Progenitor cell of endocrine pancreas (in vitro differentiated cells): ENCODE measurements around the gene PHACTR1. TPM values are rescaled to one million over a fixed set of nuclear protein-coding genes. Genes with fewer than 3 reads are reported as not detected.

Experiments used
- DNase-seq: peaks from one replicate; pipeline ENCODE4 v3.0.0; 2021; ENCODE audit warnings: low spot score; ENCODE audit not compliant: unreplicated experiment
- H3K27ac Mint-ChIP-seq: 2 replicates; pipeline ENCODE4 v1.8.0; 2021; ENCODE audit warnings: mild to moderate bottlenecking, moderate library complexity, mixed read lengths
- H3K27me3 Mint-ChIP-seq: 2 replicates; pipeline ENCODE4 v1.8.0; 2021; ENCODE audit warnings: mixed read lengths
- H3K36me3 Mint-ChIP-seq: 2 replicates; pipeline ENCODE4 v1.8.0; 2022; ENCODE audit warnings: mixed read lengths; ENCODE audit not compliant: insufficient read depth
- H3K4me1 Mint-ChIP-seq: 2 replicates; pipeline ENCODE4 v1.8.0; 2021; ENCODE audit warnings: low read depth, mixed read lengths
- H3K4me3 Mint-ChIP-seq: 2 replicates; pipeline ENCODE4 v1.8.0; 2021; ENCODE audit warnings: low read depth, mild to moderate bottlenecking, moderate library complexity, mixed read lengths
- H3K9me3 Mint-ChIP-seq: 2 replicates; pipeline ENCODE4 v1.8.0; 2021; ENCODE audit warnings: low read depth, mixed read lengths
- CTCF ChIP-seq: fragments of 200-600 bp; sonication (generic); IDR thresholded peaks from one replicate; pipeline ENCODE4 v1.5.0; 2021; ENCODE audit warnings: antibody characterized with exemption, mild to moderate bottlenecking; ENCODE audit not compliant: unreplicated experiment
- total RNA-seq: library from RNA; stranded (reverse); gene quantifications from 2 replicates; pipeline ENCODE4 v1.2.1, GENCODE V29; 2021

PHACTR1 gene
- total RNA-seq, 1 donor from 2014 or later, result 8.6 TPM

GRCh38 chr6:12995419-12995818 lies 278.9 kb downstream of the PHACTR1 start:
- Mint-ChIP-seq H3K27me3 (no peaks in the 10 kb centered on the region), H3K36me3 (peaks cover 2% of the 10 kb centered on the region), H3K9me3 (peaks cover 15% of the 10 kb centered on the region), H3K4me3 (no peak overlapping the region), H3K27ac (no peak overlapping the region), H3K4me1 (peaks cover 5% of the 10 kb centered on the region)
- no peak for DNase-seq
- no peak for TF ChIP-seq CTCF

- Mint-ChIP-seq H3K27me3 (peaks cover 6% of the 10 kb centered on the region), H3K4me1 (peaks cover 5% of the 10 kb centered on the region), H3K9me3 (no peaks in the 10 kb centered on the region)
Measured at GRCh38 chr6:13000537-13000936, 284.0 kb downstream of the PHACTR1 start.

GRCh38 chr6:13001927-13002326 lies 285.4 kb downstream of the PHACTR1 start:
- no peak overlapping the region for H3K4me3 Mint-ChIP-seq
- no peak for TF ChIP-seq CTCF
- peaks cover 6% of the 10 kb centered on the region for H3K4me1 Mint-ChIP-seq
- DNase-seq, result no peak
- peaks cover 8% of the 10 kb centered on the region for H3K27me3 Mint-ChIP-seq
- H3K27ac Mint-ChIP-seq, result no peak overlapping the region
- no peaks in the 10 kb centered on the region for H3K36me3 Mint-ChIP-seq
- H3K9me3 Mint-ChIP-seq, result no peaks in the 10 kb centered on the region

More at GRCh38 chr6:13000537-13000936, 284.0 kb downstream of the PHACTR1 start:
- Mint-ChIP-seq H3K4me3 (no peak overlapping the region), H3K36me3 (no peaks in the 10 kb centered on the region), H3K27ac (no peak overlapping the region)
- no peak for DNase-seq
- no peak for TF ChIP-seq CTCF

- H3K27ac Mint-ChIP-seq, result no peak overlapping the region
- no peak for TF ChIP-seq CTCF
- no peak for DNase-seq
- H3K4me1 Mint-ChIP-seq, result peaks cover 6% of the 10 kb centered on the region
- H3K36me3 Mint-ChIP-seq, result no peaks in the 10 kb centered on the region
- no peak overlapping the region for H3K4me3 Mint-ChIP-seq
- no peaks in the 10 kb centered on the region for H3K9me3 Mint-ChIP-seq
- peaks cover 29% of the 10 kb centered on the region for H3K27me3 Mint-ChIP-seq
Measured at GRCh38 chr6:13004601-13005000, 288.0 kb downstream of the PHACTR1 start.

- H3K36me3 Mint-ChIP-seq, result no peaks in the 10 kb centered on the region
- DNase-seq, result no peak
- H3K4me1 Mint-ChIP-seq, result peaks cover 10% of the 10 kb centered on the region
- no peaks in the 10 kb centered on the region for H3K9me3 Mint-ChIP-seq
- H3K27me3 Mint-ChIP-seq, result peaks cover 34% of the 10 kb centered on the region
- H3K27ac Mint-ChIP-seq, result no peak overlapping the region
- no peak for TF ChIP-seq CTCF
- no peak overlapping the region for H3K4me3 Mint-ChIP-seq
Measured at GRCh38 chr6:13005994-13006393, 289.4 kb downstream of the PHACTR1 start.
